Measurements from ENCODE around the gene GNPNAT1. TPM values are rescaled to one million over a fixed set of nuclear protein-coding genes. Genes with fewer than 3 reads are reported as not detected.

The GNPNAT1 gene
- total RNA-seq, 1 donor from 2014 or later, result 12.0 TPM

- no peak overlapping the region for H3K27ac Mint-ChIP-seq (ENCODE audit: unreplicated experiment)
- no peaks in the 10 kb centered on the region for H3K9me3 Mint-ChIP-seq (ENCODE audit: unreplicated experiment)
- no peak for TF ChIP-seq CTCF (IDR thresholded peaks at IDR 0.05; ENCODE audit: unreplicated experiment)
- no peaks in the 10 kb centered on the region for H3K4me1 Mint-ChIP-seq (ENCODE audit: unreplicated experiment)
- H3K4me3 Mint-ChIP-seq (ENCODE audit: unreplicated experiment), result no peak overlapping the region
- DNase-seq (ENCODE audit: low spot score), result no peak
- no peaks in the 10 kb centered on the region for H3K36me3 Mint-ChIP-seq (ENCODE audit: low read depth, unreplicated experiment)
- H3K27me3 Mint-ChIP-seq (ENCODE audit: unreplicated experiment), result no peaks in the 10 kb centered on the region
These were observed 8.2 kb downstream of the GNPNAT1 start for GRCh38 chr14:52783206-52783605.

GRCh38 chr14:52781629-52782028 is 9.8 kb downstream of the GNPNAT1 start:
- H3K9me3 Mint-ChIP-seq (ENCODE audit: unreplicated experiment), result no peaks in the 10 kb centered on the region
- H3K4me1 Mint-ChIP-seq (ENCODE audit: unreplicated experiment), result no peaks in the 10 kb centered on the region
- no peak overlapping the region for H3K27ac Mint-ChIP-seq (ENCODE audit: unreplicated experiment)
- H3K4me3 Mint-ChIP-seq (ENCODE audit: unreplicated experiment), result no peak overlapping the region
- DNase-seq (ENCODE audit: low spot score), result no peak
- H3K27me3 Mint-ChIP-seq (ENCODE audit: unreplicated experiment), result no peaks in the 10 kb centered on the region
- no peak for TF ChIP-seq CTCF (IDR thresholded peaks at IDR 0.05; ENCODE audit: unreplicated experiment)
- H3K36me3 Mint-ChIP-seq (ENCODE audit: low read depth, unreplicated experiment), result no peaks in the 10 kb centered on the region

- Mint-ChIP-seq H3K4me1 (ENCODE audit: unreplicated experiment) (no peaks in the 10 kb centered on the region), H3K9me3 (ENCODE audit: unreplicated experiment) (no peaks in the 10 kb centered on the region), H3K27me3 (ENCODE audit: unreplicated experiment) (no peaks in the 10 kb centered on the region), H3K36me3 (ENCODE audit: low read depth, unreplicated experiment) (no peaks in the 10 kb centered on the region), H3K27ac (ENCODE audit: unreplicated experiment) (no peak overlapping the region), H3K4me3 (ENCODE audit: unreplicated experiment) (no peak overlapping the region)
- DNase-seq (ENCODE audit: low spot score), result no peak
- no peak for TF ChIP-seq CTCF (IDR thresholded peaks at IDR 0.05; ENCODE audit: unreplicated experiment)
These were observed 10.5 kb downstream of the GNPNAT1 start for GRCh38 chr14:52780893-52781292.

GRCh38 chr14:52778702-52779101 is 12.7 kb downstream of the GNPNAT1 start:
- H3K9me3 Mint-ChIP-seq (ENCODE audit: unreplicated experiment), result no peaks in the 10 kb centered on the region
- no peak for DNase-seq (ENCODE audit: low spot score)
- no peaks in the 10 kb centered on the region for H3K27me3 Mint-ChIP-seq (ENCODE audit: unreplicated experiment)
- H3K4me1 Mint-ChIP-seq (ENCODE audit: unreplicated experiment), result no peaks in the 10 kb centered on the region
- no peak for TF ChIP-seq CTCF (IDR thresholded peaks at IDR 0.05; ENCODE audit: unreplicated experiment)
- H3K4me3 Mint-ChIP-seq (ENCODE audit: unreplicated experiment), result no peak overlapping the region
- no peak overlapping the region for H3K27ac Mint-ChIP-seq (ENCODE audit: unreplicated experiment)
- no peaks in the 10 kb centered on the region for H3K36me3 Mint-ChIP-seq (ENCODE audit: low read depth, unreplicated experiment)

- H3K36me3 Mint-ChIP-seq (ENCODE audit: low read depth, unreplicated experiment), result no peaks in the 10 kb centered on the region
- no peak for TF ChIP-seq CTCF (IDR thresholded peaks at IDR 0.05; ENCODE audit: unreplicated experiment)
These were observed 14.6 kb downstream of the GNPNAT1 start for GRCh38 chr14:52776816-52777215.

More at GRCh38 chr14:52776816-52777215, 14.6 kb downstream of the GNPNAT1 start:
- no peak overlapping the region for H3K4me3 Mint-ChIP-seq (ENCODE audit: unreplicated experiment)
- DNase-seq (ENCODE audit: low spot score), result no peak
- no peaks in the 10 kb centered on the region for H3K9me3 Mint-ChIP-seq (ENCODE audit: unreplicated experiment)
- no peak overlapping the region for H3K27ac Mint-ChIP-seq (ENCODE audit: unreplicated experiment)
- no peaks in the 10 kb centered on the region for H3K4me1 Mint-ChIP-seq (ENCODE audit: unreplicated experiment)
- H3K27me3 Mint-ChIP-seq (ENCODE audit: unreplicated experiment), result no peaks in the 10 kb centered on the region

All from endothelial cell (in vitro differentiated cells).